Transverse colon (tissue), 4 donors: Measurements from ENCODE around the gene INA.

Source experiments
- CTCF ChIP-seq, 5 experiments: fragments of 200-600 bp in 3 of 5; fragments of 450-650 bp in 2 of 5; sonication (generic) in 3 of 5; IDR thresholded peaks; 1 replicate in 2 of 5; 2 replicates in 3 of 5; pipeline ENCODE4 v1.5.1; 2016 to 2017; ENCODE audit warnings: antibody characterized with exemption in 5 of 5, inconsistent platforms in 3 of 5, mild to moderate bottlenecking in 2 of 5, moderate library complexity in 1 of 5
- POLR2A ChIP-seq: fragments of 450-650 bp; IDR thresholded peaks from one replicate; pipeline ENCODE4 v1.6.1; 2016; ENCODE audit warnings: antibody characterized with exemption, mild to moderate bottlenecking, moderate library complexity
- POLR2AphosphoS5 ChIP-seq, 3 donors: sonication (generic); formaldehyde crosslinking; IDR thresholded peaks; one replicate each; pipeline ENCODE4 v1.6.1; 2016; ENCODE audit warnings: antibody characterized with exemption in 3 of 3

- TF ChIP-seq CTCF (IDR thresholded peaks at IDR 0.05) (no peak), POLR2AphosphoS5 (IDR thresholded peaks at IDR 0.05) (no peak), POLR2A (no peak)
Observed at GRCh38 chr10:103277713-103278536, 987 bp downstream of the INA start.
